H9 (cell line): ENCODE data around the gene DLG2. TPM values are rescaled to one million over a fixed set of nuclear protein-coding genes. Genes with fewer than 3 reads are reported as not detected.

Experiments
- DNase-seq: peaks from one replicate; pipeline ENCODE4 v3.0.0-alpha.2; 2017
- H2AFZ ChIP-seq: one replicate; pipeline ENCODE4 v1.6.1; 2013; ENCODE audit warnings: mild to moderate bottlenecking, low read length, control low read depth, moderate library complexity
- H2AK5ac ChIP-seq: 2 replicates; pipeline ENCODE4 v1.6.1; 2013; ENCODE audit warnings: low read length, control low read depth, mixed read lengths; ENCODE audit not compliant: insufficient read length
- H2BK120ac ChIP-seq: one replicate; pipeline ENCODE4 v1.6.1; 2013; ENCODE audit warnings: low read depth, mild to moderate bottlenecking, low read length, control low read depth, inconsistent platforms; ENCODE audit not compliant: poor library complexity, severe bottlenecking
- H2BK12ac ChIP-seq: 2 replicates; pipeline ENCODE4 v1.6.1; 2013; ENCODE audit warnings: low read length, control low read depth, mixed read lengths, low read depth; ENCODE audit not compliant: insufficient read length
- H2BK15ac ChIP-seq: 2 replicates; pipeline ENCODE4 v1.6.1; 2013; ENCODE audit warnings: low read depth, low read length, control low read depth
- H2BK20ac ChIP-seq: one replicate; pipeline ENCODE4 v1.6.1; 2013; ENCODE audit warnings: low read depth, mild to moderate bottlenecking, low read length, control low read depth, inconsistent platforms; ENCODE audit not compliant: poor library complexity, severe bottlenecking
- H2BK5ac ChIP-seq: 2 replicates; pipeline ENCODE4 v1.6.1; 2013; ENCODE audit warnings: low read length, control low read depth, mixed read lengths; ENCODE audit not compliant: insufficient read length
- H3K14ac ChIP-seq: 2 replicates; pipeline ENCODE4 v1.6.1; 2013; ENCODE audit warnings: low read length, control low read depth; ENCODE audit not compliant: insufficient read depth
- H3K18ac ChIP-seq: 2 replicates; pipeline ENCODE4 v1.6.1; 2013; ENCODE audit warnings: low read depth, mild to moderate bottlenecking, mixed read lengths, low read length, control low read depth; ENCODE audit not compliant: insufficient read length
- H3K23ac ChIP-seq: 2 replicates; pipeline ENCODE4 v1.6.1; 2013; ENCODE audit warnings: low read length, control low read depth, mixed read lengths, low read depth; ENCODE audit not compliant: insufficient read length
- H3K23me2 ChIP-seq: 2 replicates; pipeline ENCODE4 v1.6.1; 2013; ENCODE audit warnings: low read depth, mild to moderate bottlenecking, mixed read lengths, low read length, control low read depth; ENCODE audit not compliant: insufficient read length, poor library complexity, severe bottlenecking
- H3K27ac ChIP-seq: 2 replicates; pipeline ENCODE4 v1.5.1; 2013; ENCODE audit warnings: low read length, control low read depth, mixed read lengths, low read depth; ENCODE audit not compliant: insufficient read length
- H3K27me3 ChIP-seq: 2 replicates; pipeline ENCODE4 v1.6.1; 2013; ENCODE audit warnings: low read length, control low read depth, inconsistent platforms; ENCODE audit not compliant: insufficient read depth
- H3K4ac ChIP-seq: 2 replicates; pipeline ENCODE4 v1.6.1; 2013; ENCODE audit warnings: low read depth, mild to moderate bottlenecking, control low read depth, inconsistent platforms, low read length, moderate library complexity
- H3K4me1 ChIP-seq: 2 replicates; pipeline ENCODE4 v1.6.1; 2013; ENCODE audit warnings: low read length, control low read depth, inconsistent platforms; ENCODE audit not compliant: insufficient read depth
- H3K4me2 ChIP-seq: 2 replicates; pipeline ENCODE4 v1.6.1; 2013; ENCODE audit warnings: low read length, control low read depth, mixed read lengths; ENCODE audit not compliant: insufficient read length, insufficient read depth
- H3K56ac ChIP-seq: 2 replicates; pipeline ENCODE4 v1.6.1; 2013; ENCODE audit warnings: low read depth, mild to moderate bottlenecking, mixed read lengths, low read length, control low read depth; ENCODE audit not compliant: insufficient read length
- H3K79me1 ChIP-seq: 2 replicates; pipeline ENCODE4 v1.6.1; 2013; ENCODE audit warnings: low read depth, mild to moderate bottlenecking, moderate library complexity, low read length, control low read depth, inconsistent platforms; ENCODE audit not compliant: insufficient read depth, poor library complexity, severe bottlenecking
- H3K79me2 ChIP-seq: 2 replicates; pipeline ENCODE4 v1.6.1; 2013; ENCODE audit warnings: low read length, control low read depth, inconsistent platforms; ENCODE audit not compliant: insufficient read depth
- H3K9ac ChIP-seq: 2 replicates; pipeline ENCODE4 v1.6.1; 2013; ENCODE audit warnings: low read length, control low read depth, mixed read lengths; ENCODE audit not compliant: insufficient read length; ENCODE audit errors: extremely low read depth
- H3K9me3 ChIP-seq: one replicate; pipeline ENCODE4 v1.6.1; 2013; ENCODE audit warnings: low read depth, low read length, inconsistent platforms; ENCODE audit not compliant: control insufficient read depth
- H3T11ph ChIP-seq: one replicate; pipeline ENCODE4 v1.6.1; 2013; ENCODE audit warnings: mild to moderate bottlenecking, low read length, control low read depth, inconsistent platforms
- H4K20me1 ChIP-seq: one replicate; pipeline ENCODE4 v1.6.1; 2013; ENCODE audit not compliant: control insufficient read depth, insufficient read length, insufficient read depth
- H4K5ac ChIP-seq: 2 replicates; pipeline ENCODE4 v1.6.1; 2013; ENCODE audit warnings: low read depth, mild to moderate bottlenecking, mixed read lengths, low read length, control low read depth; ENCODE audit not compliant: insufficient read length
- H4K8ac ChIP-seq: replicated peaks from 2 replicates; pipeline ENCODE4 v1.6.1; 2013; ENCODE audit warnings: low read length, control low read depth, mixed read lengths, low read depth; ENCODE audit not compliant: insufficient read length
- H4K91ac ChIP-seq: 2 replicates; pipeline ENCODE4 v1.6.1; 2013; ENCODE audit warnings: low read depth, mild to moderate bottlenecking, moderate library complexity, mixed read lengths, low read length, control low read depth; ENCODE audit not compliant: insufficient read length
- H3K27ac Mint-ChIP-seq, 3 experiments: 2 replicates in 2 of 3; 3 replicates in 1 of 3; pipeline ENCODE4 v1.8.0; 2020 to 2021; ENCODE audit warnings: mixed read lengths in 3 of 3, mild to moderate bottlenecking in 1 of 3, moderate library complexity in 1 of 3
- H3K27me3 Mint-ChIP-seq: 2 replicates; pipeline ENCODE4 v1.8.0; 2021; ENCODE audit warnings: low read depth, mild to moderate bottlenecking, moderate library complexity, mixed read lengths
- H3K36me3 Mint-ChIP-seq, 3 experiments: 2 replicates in 2 of 3; 3 replicates in 1 of 3; pipeline ENCODE4 v1.8.0; 2020 to 2021; ENCODE audit warnings: low read depth in 3 of 3, mixed read lengths in 3 of 3; ENCODE audit not compliant: insufficient read depth in 1 of 3
- H3K4me1 Mint-ChIP-seq, 2 experiments: 2 replicates each; pipeline ENCODE4 v1.8.0; 2020; ENCODE audit warnings: mixed read lengths in 2 of 2
- H3K4me3 Mint-ChIP-seq, 2 experiments: 2 replicates in 1 of 2; 3 replicates in 1 of 2; pipeline ENCODE4 v1.8.0; 2020 to 2021; ENCODE audit warnings: mild to moderate bottlenecking in 2 of 2, mixed read lengths in 2 of 2, moderate library complexity in 1 of 2
- H3K9me3 Mint-ChIP-seq, 2 experiments: 2 replicates in 1 of 2; 3 replicates in 1 of 2; pipeline ENCODE4 v1.8.0; 2020; ENCODE audit warnings: mild to moderate bottlenecking in 2 of 2, mixed read lengths in 2 of 2, moderate library complexity in 1 of 2
- CTCF ChIP-seq: fragments of 200-600 bp; sonication (generic); conservative IDR thresholded peaks from 3 replicates; pipeline ENCODE4 v1.8.0; 2021; ENCODE audit warnings: antibody characterized with exemption, mild to moderate bottlenecking
- WGBS: extraction: QIAGEN DNeasy Blood & Tissue Kit; methylation state at CpG from one replicate; pipeline ENCODE4 v1.1.7; 2013; ENCODE audit warnings: missing lambda C conversion rate, low lambda C conversion rate, mixed read lengths; ENCODE audit not compliant: insufficient read length; ENCODE audit errors: extremely low coverage; 5-methylcytosine and 5-hydroxymethylcytosine counted together
- total RNA-seq: library from RNA; stranded (reverse); gene quantifications from 2 replicates; pipeline ENCODE4 v1.2.1, GENCODE V29; 2021

Gene DLG2
- total RNA-seq, 1 experiment from 2014 or later, result 8.0 TPM

- H3K4me1 Mint-ChIP-seq, result peaks cover 15 to 30% of the 10 kb centered on the region in 2 experiments
- H3K4me1 ChIP-seq, result no peaks in the 10 kb centered on the region; the same call in 1 of the 2 replicates
Observed at GRCh38 chr11:83571302-83571701, 2055.8 kb downstream of the DLG2 start.

More at GRCh38 chr11:83571302-83571701, 2055.8 kb downstream of the DLG2 start:
- no peak overlapping the region for H3K18ac ChIP-seq
- H3K9ac ChIP-seq, result no peak overlapping the region
- Mint-ChIP-seq H3K4me3 (no peak overlapping the region), H3K36me3 (no peaks in the 10 kb centered on the region), H3K27me3 (no peaks in the 10 kb centered on the region), H3K9me3 (no peaks in the 10 kb centered on the region), H3K27ac (peak overlapping the region; percentile 53 to 78 (median 66); a peak in 4 of 7 replicates)
- no peak for DNase-seq
- no peak overlapping the region for H3K4me2 ChIP-seq
- H4K8ac ChIP-seq, result no peak overlapping the region
- H2BK15ac ChIP-seq, result no peak overlapping the region
- no peaks in the 10 kb centered on the region for H3K79me1 ChIP-seq
- no peaks in the 10 kb centered on the region for H3K9me3 ChIP-seq
- H3K56ac ChIP-seq, result no peak overlapping the region
- no peak overlapping the region for H3K14ac ChIP-seq
- no peak overlapping the region for H2BK20ac ChIP-seq
- H3K27me3 ChIP-seq, result no peaks in the 10 kb centered on the region
- no peak overlapping the region for H2AK5ac ChIP-seq
- no peaks in the 10 kb centered on the region for H4K20me1 ChIP-seq
- H2BK12ac ChIP-seq, result no peak overlapping the region
- WGBS, result no CpG with 5 or more reads among the region's 7 CpGs
- H2BK5ac ChIP-seq, result no peak overlapping the region
- no peak overlapping the region for H2BK120ac ChIP-seq
- H3T11ph ChIP-seq, result no peak overlapping the region
- H3K79me2 ChIP-seq, result no peaks in the 10 kb centered on the region
- H4K5ac ChIP-seq, result no peak overlapping the region
- TF ChIP-seq CTCF, result no peak
- no peaks in the 10 kb centered on the region for H3K23me2 ChIP-seq
- no peak overlapping the region for H3K4ac ChIP-seq
- no peak overlapping the region for H3K27ac ChIP-seq
- H4K91ac ChIP-seq, result no peak overlapping the region
- H3K23ac ChIP-seq, result no peak overlapping the region
- no peak overlapping the region for H2AFZ ChIP-seq
